Astrocyte (in vitro differentiated cells and primary cell): ENCODE results near the gene CEP350. TPM values are rescaled to one million over a fixed set of nuclear protein-coding genes. Genes with fewer than 3 reads are reported as not detected.

Experiments used
- DNase-seq: peaks from one replicate; pipeline ENCODE4 v3.0.0-alpha.2; 2010; ENCODE audit warnings: low read depth
- FAIRE-seq: peaks from 2 replicates; lab custom pipeline; 2011; peaks lifted over from hg19 to GRCh38; lab: Jason Lieb, UNC
- H2AFZ ChIP-seq: 2 replicates; pipeline ENCODE4 v1.6.0; 2012; ENCODE audit warnings: low read depth, low read length, inconsistent platforms
- H3K27ac ChIP-seq: 2 replicates; pipeline ENCODE4 v1.5.1; 2011; ENCODE audit warnings: low read depth, low read length, inconsistent platforms
- H3K27me3 ChIP-seq: 2 replicates; pipeline ENCODE4 v1.6.0; 2011; ENCODE audit warnings: low read length, inconsistent platforms; ENCODE audit not compliant: insufficient read depth
- H3K36me3 ChIP-seq: 2 replicates; pipeline ENCODE4 v1.5.1; 2011; ENCODE audit warnings: low read length, inconsistent platforms; ENCODE audit not compliant: insufficient read depth
- H3K4me1 ChIP-seq: 2 replicates; pipeline ENCODE4 v1.5.1; 2011; ENCODE audit warnings: low read length, inconsistent platforms; ENCODE audit not compliant: insufficient read depth
- H3K4me2 ChIP-seq: 2 replicates; pipeline ENCODE4 v1.6.0; 2012; ENCODE audit warnings: low read length, inconsistent platforms
- H3K4me3 ChIP-seq: 2 replicates; pipeline ENCODE4 v1.5.1; 2011; ENCODE audit warnings: low read depth, mild to moderate bottlenecking, low read length, inconsistent platforms; ENCODE audit not compliant: insufficient read depth
- H3K79me2 ChIP-seq: 2 replicates; pipeline ENCODE4 v1.6.0; 2012; ENCODE audit warnings: mild to moderate bottlenecking, low read length, inconsistent platforms; ENCODE audit not compliant: insufficient read depth
- H3K9ac ChIP-seq: 2 replicates; pipeline ENCODE4 v1.6.0; 2012; ENCODE audit warnings: mild to moderate bottlenecking, low read length, inconsistent platforms
- H3K9me3 ChIP-seq: 2 replicates; pipeline ENCODE4 v1.5.1; 2012; ENCODE audit warnings: low read depth, mild to moderate bottlenecking, low read length, inconsistent platforms; ENCODE audit not compliant: insufficient read depth
- H4K20me1 ChIP-seq: 2 replicates; pipeline ENCODE4 v1.6.0; 2012; ENCODE audit warnings: low read length, inconsistent platforms; ENCODE audit not compliant: insufficient read depth
- H3K27ac Mint-ChIP-seq: one replicate; pipeline ENCODE4 v1.8.0; 2021; ENCODE audit warnings: mild to moderate bottlenecking, mixed read lengths; ENCODE audit not compliant: unreplicated experiment
- H3K27me3 Mint-ChIP-seq: one replicate; pipeline ENCODE4 v1.8.0; 2021; ENCODE audit warnings: low read depth, mixed read lengths; ENCODE audit not compliant: unreplicated experiment
- H3K36me3 Mint-ChIP-seq: one replicate; pipeline ENCODE4 v1.8.0; 2021; ENCODE audit warnings: low read depth, mixed read lengths; ENCODE audit not compliant: unreplicated experiment
- H3K4me1 Mint-ChIP-seq: one replicate; pipeline ENCODE4 v1.8.0; 2021; ENCODE audit warnings: low read depth, mixed read lengths; ENCODE audit not compliant: unreplicated experiment
- H3K4me3 Mint-ChIP-seq: one replicate; pipeline ENCODE4 v1.8.0; 2021; ENCODE audit warnings: mild to moderate bottlenecking, moderate library complexity, mixed read lengths; ENCODE audit not compliant: unreplicated experiment
- H3K9me3 Mint-ChIP-seq: one replicate; pipeline ENCODE4 v1.8.0; 2021; ENCODE audit warnings: mild to moderate bottlenecking, mixed read lengths; ENCODE audit not compliant: unreplicated experiment
- CTCF ChIP-seq: IDR thresholded peaks from 2 replicates; pipeline ENCODE4 v1.5.1; 2011; ENCODE audit warnings: low read depth, mild to moderate bottlenecking, inconsistent platforms, low read length, moderate library complexity; ENCODE audit not compliant: insufficient read depth
- EZH2 ChIP-seq: IDR thresholded peaks from 2 replicates; pipeline ENCODE4 v1.6.1; 2012; ENCODE audit warnings: mild to moderate bottlenecking, low read length, inconsistent platforms; ENCODE audit not compliant: insufficient read depth
- total RNA-seq: library from RNA; stranded (reverse); gene quantifications from 2 replicates; pipeline ENCODE4 v1.2.1, GENCODE V29; 2021

CEP350 gene
- total RNA-seq, 1 donor from 2014 or later: 29.2 TPM

GRCh38 chr1:179995576-179995975, 41.0 kb downstream of the CEP350 start:
- H3K4me3 ChIP-seq: no peak overlapping the region
- TF ChIP-seq CTCF: no peak
- TF ChIP-seq EZH2: no peak
- H3K4me2 ChIP-seq: no peak overlapping the region
- Mint-ChIP-seq H3K36me3 (peaks cover 2% of the 10 kb centered on the region), H3K9me3 (no peaks in the 10 kb centered on the region), H3K4me3 (no peak overlapping the region), H3K4me1 (no peaks in the 10 kb centered on the region), H3K27ac (no peak overlapping the region), H3K27me3 (no peaks in the 10 kb centered on the region)
- H2AFZ ChIP-seq: no peak overlapping the region
- no peaks in the 10 kb centered on the region for H4K20me1 ChIP-seq
- H3K27me3 ChIP-seq: no peaks in the 10 kb centered on the region
- H3K4me1 ChIP-seq: no peaks in the 10 kb centered on the region
- DNase-seq (peak; percentile 53), FAIRE-seq (no peak)
- H3K36me3 ChIP-seq: peaks cover 7% of the 10 kb centered on the region
- H3K27ac ChIP-seq: no peak overlapping the region
- H3K79me2 ChIP-seq: no peaks in the 10 kb centered on the region
- no peaks in the 10 kb centered on the region for H3K9me3 ChIP-seq
- no peak overlapping the region for H3K9ac ChIP-seq

- TF ChIP-seq CTCF (no peak), EZH2 (no peak)
- H3K36me3 Mint-ChIP-seq: peaks cover 2% of the 10 kb centered on the region
- H3K9ac ChIP-seq: no peak overlapping the region
- H3K4me3 Mint-ChIP-seq: no peak overlapping the region
- H3K36me3 ChIP-seq: peaks cover 7% of the 10 kb centered on the region
- no peak overlapping the region for H3K27ac ChIP-seq
- FAIRE-seq (no peak), DNase-seq (no peak)
- no peaks in the 10 kb centered on the region for H3K27me3 Mint-ChIP-seq
- no peaks in the 10 kb centered on the region for H3K9me3 Mint-ChIP-seq
- H3K79me2 ChIP-seq: no peaks in the 10 kb centered on the region
- H2AFZ ChIP-seq: no peak overlapping the region
- H3K27ac Mint-ChIP-seq: no peak overlapping the region
- no peaks in the 10 kb centered on the region for H3K9me3 ChIP-seq
- no peaks in the 10 kb centered on the region for H3K27me3 ChIP-seq
- no peaks in the 10 kb centered on the region for H3K4me1 Mint-ChIP-seq
- no peaks in the 10 kb centered on the region for H3K4me1 ChIP-seq
- no peak overlapping the region for H3K4me3 ChIP-seq
- no peaks in the 10 kb centered on the region for H4K20me1 ChIP-seq
- no peak overlapping the region for H3K4me2 ChIP-seq
These were observed 41.5 kb downstream of the CEP350 start for GRCh38 chr1:179996099-179996498.

DNA sequence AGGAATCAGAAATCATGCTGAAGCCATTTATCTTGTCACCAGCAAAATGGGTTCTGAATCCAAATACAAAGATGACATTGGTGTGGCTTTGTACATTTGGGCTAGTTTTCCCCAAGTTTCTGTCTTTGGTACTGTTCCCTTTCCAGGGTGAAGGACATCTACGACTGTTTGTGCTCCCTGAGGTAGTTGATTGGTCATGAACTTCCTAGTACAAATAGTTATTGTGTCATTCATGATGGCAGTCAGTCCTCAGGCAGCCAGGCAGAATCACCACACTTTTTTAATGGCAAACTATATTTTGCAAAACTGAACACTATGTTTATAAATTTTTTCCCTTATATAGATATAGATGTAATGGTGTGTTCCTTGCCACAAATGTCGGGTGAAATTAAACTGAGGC, 46.0 kb downstream of the CEP350 start:
- Histone ChIP-seq H3K27ac (no peak overlapping the region), H3K79me2 (no peaks in the 10 kb centered on the region), H3K4me2 (no peak overlapping the region), H3K9ac (no peak overlapping the region), H4K20me1 (no peaks in the 10 kb centered on the region), H3K36me3 (peaks cover 7% of the 10 kb centered on the region), H3K9me3 (no peaks in the 10 kb centered on the region), H2AFZ (no peak overlapping the region), H3K4me3 (no peak overlapping the region), H3K4me1 (no peaks in the 10 kb centered on the region), H3K27me3 (no peaks in the 10 kb centered on the region)
- peaks cover 5% of the 10 kb centered on the region for H3K4me1 Mint-ChIP-seq
- H3K36me3 Mint-ChIP-seq: peaks cover 2% of the 10 kb centered on the region
- H3K27ac Mint-ChIP-seq: no peak overlapping the region
- TF ChIP-seq EZH2: no peak
- TF ChIP-seq CTCF: no peak
- no peak for DNase-seq
- H3K27me3 Mint-ChIP-seq: no peaks in the 10 kb centered on the region
- H3K4me3 Mint-ChIP-seq: no peak overlapping the region
- FAIRE-seq: no peak
- no peaks in the 10 kb centered on the region for H3K9me3 Mint-ChIP-seq
